ENCODE results near the gene PNRC1.

GRCh38 chr6:89045011-89045387, 35.6 kb upstream of the PNRC1 start:
- no peak for TF ChIP-seq POLR2A (IDR thresholded peaks at IDR 0.05; ENCODE audit: low read length)
- TF ChIP-seq GATA1 (IDR thresholded peaks at IDR 0.05; ENCODE audit: low read depth, low read length) = no peak
